Measurements from ENCODE around the gene ZMYM3.

GRCh38 chrX:71214152-71214551 lies 39.8 kb downstream of the ZMYM3 start:
- TF ChIP-seq, protein P1, sequence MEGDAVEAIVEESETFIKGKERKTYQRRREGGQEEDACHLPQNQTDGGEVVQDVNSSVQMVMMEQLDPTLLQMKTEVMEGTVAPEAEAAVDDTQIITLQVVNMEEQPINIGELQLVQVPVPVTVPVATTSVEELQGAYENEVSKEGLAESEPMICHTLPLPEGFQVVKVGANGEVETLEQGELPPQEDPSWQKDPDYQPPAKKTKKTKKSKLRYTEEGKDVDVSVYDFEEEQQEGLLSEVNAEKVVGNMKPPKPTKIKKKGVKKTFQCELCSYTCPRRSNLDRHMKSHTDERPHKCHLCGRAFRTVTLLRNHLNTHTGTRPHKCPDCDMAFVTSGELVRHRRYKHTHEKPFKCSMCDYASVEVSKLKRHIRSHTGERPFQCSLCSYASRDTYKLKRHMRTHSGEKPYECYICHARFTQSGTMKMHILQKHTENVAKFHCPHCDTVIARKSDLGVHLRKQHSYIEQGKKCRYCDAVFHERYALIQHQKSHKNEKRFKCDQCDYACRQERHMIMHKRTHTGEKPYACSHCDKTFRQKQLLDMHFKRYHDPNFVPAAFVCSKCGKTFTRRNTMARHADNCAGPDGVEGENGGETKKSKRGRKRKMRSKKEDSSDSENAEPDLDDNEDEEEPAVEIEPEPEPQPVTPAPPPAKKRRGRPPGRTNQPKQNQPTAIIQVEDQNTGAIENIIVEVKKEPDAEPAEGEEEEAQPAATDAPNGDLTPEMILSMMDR (IDR thresholded peaks at IDR 0.05): no peak
- TF ChIP-seq POLR2A (IDR thresholded peaks at IDR 0.05): no peak

Data from lower leg skin (tissue), 3 donors.